GM12878 (cell line): Measurements from ENCODE around the gene SLIT1. TPM values are rescaled to one million over a fixed set of nuclear protein-coding genes. Genes with fewer than 3 reads are reported as not detected.

Experiments used
- ATAC-seq: fragments of 200-7000 bp; cut with Tn5 transposase; 3 replicates; pipeline ENCODE4 v1.9.1; 2020; ENCODE audit warnings: mild to moderate bottlenecking, moderate library complexity
- BruUV-seq: library from RNA; stranded (reverse); fragments of 400-500 nt; replicated peaks from 2 replicates; lab custom pipeline; 2021; lab: Mats Ljungman, UMichigan
- CTCF ChIA-PET: fragments of 300-600 bp; sonication (Branson Sonifier 250); formaldehyde crosslinking; extraction: SDS; loops from one replicate; lab custom pipeline; 2021; ENCODE audit warnings: inconsistent platforms; lab: Yijun Ruan, JAX
- POLR2A ChIA-PET: fragments of 350-600 bp; formaldehyde crosslinking; extraction: SDS; loops from one replicate; lab custom pipeline; 2021; ENCODE audit warnings: inconsistent platforms; lab: Charles Lee
- RAD21 ChIA-PET: fragments of 300-600 bp; sonication (Branson Sonifier 250); formaldehyde crosslinking; loops from one replicate; lab custom pipeline; 2023; ENCODE audit warnings: antibody characterized with exemption; ENCODE audit not compliant: unreplicated experiment; lab: Charles Lee
- SMC1A ChIA-PET: fragments of 300-600 bp; sonication (Branson Sonifier 250); formaldehyde crosslinking; loops from one replicate; lab custom pipeline; 2023; ENCODE audit not compliant: unreplicated experiment, uncharacterized antibody; lab: Charles Lee
- DNase-seq: peaks from one replicate; pipeline ENCODE4 v3.0.0-alpha.2; 2011; ENCODE audit warnings: low read depth, low spot score
- FAIRE-seq: peaks from 3 replicates; lab custom pipeline; 2011; peaks lifted over from hg19 to GRCh38; lab: Jason Lieb, UNC
- H2AFZ ChIP-seq: 2 replicates; pipeline ENCODE4 v1.6.0; 2011; ENCODE audit warnings: low read depth, low read length, control low read depth; ENCODE audit not compliant: control insufficient read depth
- H3K27ac ChIP-seq: 2 replicates; pipeline ENCODE4 v1.5.1; 2011; ENCODE audit warnings: control low read depth; ENCODE audit not compliant: control insufficient read depth, insufficient read depth
- H3K27me3 ChIP-seq, 2 experiments: replicated peaks in 1 of 2; 2 replicates each; pipeline versions ENCODE4 v1.6.0 to v1.6.1; 2011; ENCODE audit warnings: low read length in 1 of 2; ENCODE audit not compliant: control insufficient read depth in 2 of 2, insufficient read depth in 2 of 2
- H3K36me3 ChIP-seq, 2 experiments: 2 replicates each; pipeline ENCODE4 v1.5.1; 2011; ENCODE audit warnings: low read length in 1 of 2; ENCODE audit not compliant: control insufficient read depth in 2 of 2, insufficient read depth in 2 of 2
- H3K4me1 ChIP-seq: 2 replicates; pipeline ENCODE4 v1.6.1; 2011; ENCODE audit warnings: mild to moderate bottlenecking, low read length, moderate library complexity, mixed read lengths; ENCODE audit not compliant: control insufficient read depth, insufficient read depth
- H3K4me2 ChIP-seq: 2 replicates; pipeline ENCODE4 v1.6.0; 2011; ENCODE audit warnings: control low read depth; ENCODE audit not compliant: control insufficient read depth, insufficient read depth
- H3K4me3 ChIP-seq: fragments of 200-600 bp; sonication (generic); 2 replicates; pipeline ENCODE4 v1.5.1; 2016
- H3K79me2 ChIP-seq: 2 replicates; pipeline ENCODE4 v1.6.0; 2011; ENCODE audit warnings: low read length; ENCODE audit not compliant: control insufficient read depth, insufficient read depth
- H3K9ac ChIP-seq: 2 replicates; pipeline ENCODE4 v1.8.0; 2011; ENCODE audit warnings: low read length, control low read depth, mixed read lengths; ENCODE audit not compliant: control insufficient read depth, insufficient read depth
- H3K9me3 ChIP-seq: replicated peaks from 3 replicates; pipeline ENCODE4 v1.5.1; 2011; ENCODE audit warnings: mild to moderate bottlenecking, low read length; ENCODE audit not compliant: control insufficient read depth, insufficient read depth
- H4K20me1 ChIP-seq: 2 replicates; pipeline ENCODE4 v1.6.0; 2011; ENCODE audit not compliant: control insufficient read depth, insufficient read depth
- CBFB ChIP-seq: IDR thresholded peaks from 2 replicates; pipeline ENCODE4 v1.6.1; 2016; ENCODE audit warnings: antibody characterized with exemption, low read depth
- CBX3 ChIP-seq: fragments of 200-600 bp; sonication (generic); IDR thresholded peaks from 2 replicates; pipeline ENCODE4 v1.6.1; 2016; ENCODE audit warnings: low read depth, borderline replicate concordance
- CEBPB ChIP-seq, 2 experiments: fragments of 150-350 bp in 1 of 2; IDR thresholded peaks; 2 replicates each; pipeline ENCODE4 v1.6.1; 2012 to 2014; ENCODE audit warnings: low read depth in 2 of 2, low read length in 2 of 2, borderline replicate concordance in 1 of 2, inconsistent platforms in 1 of 2
- DPF2 ChIP-seq: fragments of 450-650 bp; IDR thresholded peaks from 2 replicates; pipeline ENCODE4 v1.6.1; 2017; ENCODE audit warnings: mild to moderate bottlenecking
- E2F4 ChIP-seq: IDR thresholded peaks from 2 replicates; pipeline ENCODE4 v1.6.1; 2012; ENCODE audit warnings: low read depth, low read length, improper control_type of control experiment
- EED ChIP-seq: sonication (generic); IDR thresholded peaks from 2 replicates; pipeline ENCODE4 v1.6.1; 2016; ENCODE audit warnings: antibody characterized with exemption, low read depth
- FOXK2 ChIP-seq: fragments of 450-650 bp; IDR thresholded peaks from 2 replicates; pipeline ENCODE4 v1.6.1; 2017; ENCODE audit warnings: mild to moderate bottlenecking, moderate library complexity
- MXI1 ChIP-seq: fragments of 150-350 bp; IDR thresholded peaks from 2 replicates; pipeline ENCODE4 v1.6.1; 2011; ENCODE audit warnings: low read depth, mild to moderate bottlenecking, inconsistent platforms, low read length, improper control_type of control experiment
- NFIC ChIP-seq: IDR thresholded peaks from 2 replicates; pipeline ENCODE4 v1.6.1; 2012; ENCODE audit warnings: low read depth, mild to moderate bottlenecking, inconsistent platforms, low read length, moderate library complexity
- NR2C1 ChIP-seq: fragments of 450-650 bp; IDR thresholded peaks from 2 replicates; pipeline ENCODE4 v1.6.1; 2017; ENCODE audit warnings: antibody characterized with exemption, mild to moderate bottlenecking, moderate library complexity
- NRF1 ChIP-seq: conservative IDR thresholded peaks from 2 replicates; pipeline ENCODE4 v1.6.1; 2011; ENCODE audit warnings: mild to moderate bottlenecking, low read depth, low read length, improper control_type of control experiment
- POLR2A ChIP-seq: IDR thresholded peaks from 2 replicates; pipeline ENCODE4 v1.6.1; 2011; ENCODE audit warnings: low read depth, mild to moderate bottlenecking, low read length
- RELA ChIP-seq: fragments of 450-650 bp; IDR thresholded peaks from 2 replicates; pipeline ENCODE4 v1.8.0; 2014; ENCODE audit warnings: borderline replicate concordance; ENCODE audit not compliant: partially characterized antibody
- RFX5 ChIP-seq: IDR thresholded peaks from 2 replicates; pipeline ENCODE4 v1.6.1; 2011; ENCODE audit warnings: low read depth, low read length, improper control_type of control experiment
- SMARCA5 ChIP-seq: fragments of 450-650 bp; IDR thresholded peaks from 2 replicates; pipeline ENCODE4 v1.6.1; 2017; ENCODE audit warnings: mild to moderate bottlenecking
- SREBF1 ChIP-seq: IDR thresholded peaks from 2 replicates; pipeline ENCODE4 v1.6.1; 2012; ENCODE audit warnings: mild to moderate bottlenecking, low read length
- TAF1 ChIP-seq: IDR thresholded peaks from 2 replicates; pipeline ENCODE4 v1.6.1; 2011; ENCODE audit warnings: mild to moderate bottlenecking, low read depth, low read length, borderline replicate concordance
- ZNF384 ChIP-seq: IDR thresholded peaks from 2 replicates; pipeline ENCODE4 v1.6.1; 2012; ENCODE audit warnings: low read depth, mild to moderate bottlenecking, low read length, improper control_type of control experiment, borderline replicate concordance
- WGBS: methylation state at CpG from one replicate; pipeline ENCODE4 v1.1.6; 2016; ENCODE audit warnings: low lambda C conversion rate; ENCODE audit not compliant: insufficient replicate concordance, insufficient coverage; ENCODE audit errors: missing lambda C conversion rate; 5-methylcytosine and 5-hydroxymethylcytosine counted together
- in situ Hi-C: fragments of 300-500 bp; cut with MboI; formaldehyde crosslinking; loops from 9 replicates; pipeline ENCODE4 v1.14.3; 2018; ENCODE audit warnings: mixed read lengths
- intact Hi-C: fragments of 100-400 bp; cut with micrococcal nuclease; formaldehyde crosslinking; loops from one replicate; pipeline ENCODE4 v1.14.2; 2022; ENCODE audit not compliant: unreplicated experiment
- polyA plus RNA-seq, 11 experiments: library from polyadenylated mRNA; depleted of rRNA in 4 of 11; unstranded in 6 of 11; stranded (reverse) in 5 of 11; fragments of >200 nt; fragmentation: Nextera tagmentation in 4 of 11; fragmentation: Illumina TruSeq in 1 of 11; extraction: Ambion mirVana in 4 of 11; extraction: Trizol in 1 of 11; gene quantifications; 1 replicate in 1 of 11; 2 replicates in 10 of 11; pipeline versions ENCODE4 v1.2.1 to v1.2.3, GENCODE V29; 2011 to 2016; ENCODE audit warnings: inconsistent platforms in 2 of 11, missing spikeins in 2 of 11, low read depth in 1 of 11
- total RNA-seq, 4 experiments: library from RNA; depleted of rRNA in 3 of 4; stranded (reverse); fragments of >200 nt in 3 of 4; fragmentation: Illumina TruSeq in 1 of 4; extraction: Trizol in 1 of 4; gene quantifications; 2 replicates each; pipeline versions ENCODE4 v1.2.1 to v1.2.3, GENCODE V29; 2013 to 2021

SLIT1 gene
- total and polyA plus RNA-seq, 10 of the 15 experiments (the other 5 are each of a cell fraction or from before 2014, with no cell fraction given), result 0.04 to 0.19 (median 0.06) TPM; not detected in 4

GRCh38 chr10:97080051-97080776 lies 105.5 kb downstream of the SLIT1 start:
- ChIA-PET CTCF (interaction anchor here (0.9 to 19.9 kb wide), 7 partner anchors 8 to 124 kb away, joined by 3 to 651 read pairs (median 6); no protein-coding TSS in a partner anchor), POLR2A (no interaction called here), RAD21 (interaction anchor here (1.1 to 2.2 kb wide), 2 partner anchors 128 to 130 kb away, joined by 4 to 7 read pairs; no protein-coding TSS in a partner anchor), SMC1A (interaction anchor here (1.0 to 3.5 kb wide), 4 partner anchors 9 to 130 kb away, joined by 3 to 18 read pairs (median 4); no protein-coding TSS in a partner anchor)
- Histone ChIP-seq H3K4me1 (no peaks in the 10 kb centered on the region), H3K4me2 (no peak overlapping the region), H3K27me3 (no peaks in the 10 kb centered on the region; a peak in 1 of 4 replicates), H3K9me3 (no peaks in the 10 kb centered on the region), H4K20me1 (no peaks in the 10 kb centered on the region), H3K79me2 (no peaks in the 10 kb centered on the region), H3K36me3 (no peaks in the 10 kb centered on the region), H2AFZ (no peak overlapping the region), H3K27ac (no peak overlapping the region), H3K4me3 (no peak overlapping the region), H3K9ac (no peak overlapping the region)
- intact Hi-C loops (loop anchor here (2.0 kb wide), 1 partner anchor 131 kb away; no protein-coding TSS in a partner anchor), in situ Hi-C loops (no loop called here)
- FAIRE-seq (no peak), ATAC-seq (no peak), DNase-seq (no peak)
- TF ChIP-seq NRF1 (no peak), DPF2 (no peak), ZNF384 (no peak), TAF1 (no peak), RELA (no peak), RFX5 (no peak), CBFB (no peak), E2F4 (no peak), FOXK2 (no peak), NR2C1 (no peak), SMARCA5 (no peak), NFIC (no peak), CBX3 (no peak), POLR2A (no peak), CEBPB (IDR thresholded peaks at IDR 0.05; ENCODE audit: borderline replicate concordance in 1 of 2, low read depth in 2 of 2, low read length in 2 of 2) (no peak), EED (no peak), MXI1 (no peak), SREBF1 (no peak)
- WGBS, result 13% methylated on average over 7 of the region's 7 CpGs
- BruUV-seq, result no TSS peak
